NCI-H1092 (cell line): ENCODE results near the gene SLC25A52.
"Not testable (repeated sequence)": the region's sequence is repeated elsewhere in the genome, so short reads cannot be mapped to it uniquely, and the experiment has no call there.

Experiments
- DNase-seq: peaks from one replicate; lab custom pipeline; 2025; lab: John Stamatoyannopoulos, UW

The SLC25A52 gene

GRCh38 chr18:31760695-31761094 lies at the start of gene SLC25A52:
Gene SLC25A52, minus strand, starts transcription at chr18:31760880. Its CDS starts 219 bp downstream, at chr18:31760661.
- no peak for DNase-seq

GRCh38 chr18:31809049-31809448 lies 48.4 kb upstream of the SLC25A52 start:
- not testable (repeated sequence) for DNase-seq

- DNase-seq, result no peak
These were observed 40.4 kb upstream of the SLC25A52 start for GRCh38 chr18:31801078-31801477.

GRCh38 chr18:31799257-31799656 lies 38.6 kb upstream of the SLC25A52 start:
- not testable (repeated sequence) for DNase-seq

- no peak for DNase-seq
These were observed 37.7 kb upstream of the SLC25A52 start for GRCh38 chr18:31798399-31798798.

GRCh38 chr18:31795747-31796146 lies 35.1 kb upstream of the SLC25A52 start:
- no peak for DNase-seq

GRCh38 chr18:31793531-31793930 lies 32.9 kb upstream of the SLC25A52 start:
- DNase-seq, result no peak

GRCh38 chr18:31792580-31792911 lies 31.9 kb upstream of the SLC25A52 start:
- no peak for DNase-seq

- no peak for DNase-seq
These were observed 31.3 kb upstream of the SLC25A52 start for GRCh38 chr18:31791817-31792579.

- no peak for DNase-seq
These were observed 28.7 kb upstream of the SLC25A52 start for GRCh38 chr18:31789409-31789808.

- DNase-seq, result no peak
These were observed 22.4 kb upstream of the SLC25A52 start for GRCh38 chr18:31783059-31783458.

GRCh38 chr18:31778391-31778950 lies 17.8 kb upstream of the SLC25A52 start:
- DNase-seq, result no peak

GRCh38 chr18:31776093-31776492 lies 15.4 kb upstream of the SLC25A52 start:
- DNase-seq, result no peak

GRCh38 chr18:31774962-31775361 lies 14.3 kb upstream of the SLC25A52 start:
- DNase-seq, result no peak

GRCh38 chr18:31774477-31774785 lies 13.8 kb upstream of the SLC25A52 start:
- DNase-seq, result no peak

- no peak for DNase-seq
These were observed 13.2 kb upstream of the SLC25A52 start for GRCh38 chr18:31773774-31774476.

- no peak for DNase-seq
These were observed 12.0 kb upstream of the SLC25A52 start for GRCh38 chr18:31772699-31773098.

- DNase-seq, result no peak
These were observed 10.4 kb downstream of the SLC25A52 start for GRCh38 chr18:31750273-31750672.

GRCh38 chr18:31746396-31746795 lies 14.3 kb downstream of the SLC25A52 start:
- no peak for DNase-seq

- no peak for DNase-seq
These were observed 16.2 kb downstream of the SLC25A52 start for GRCh38 chr18:31744321-31745067.

GRCh38 chr18:31743600-31743999 lies 17.1 kb downstream of the SLC25A52 start:
- DNase-seq, result not testable (repeated sequence)

GRCh38 chr18:31741097-31741735 lies 19.5 kb downstream of the SLC25A52 start:
- peak; percentile 21 for DNase-seq
